HepG2 (cell line): ENCODE data around the gene RAD9A. TPM values are rescaled to one million over a fixed set of nuclear protein-coding genes. Genes with fewer than 3 reads are reported as not detected.

Experiments used
- BORCS8-MEF2B ChIP-seq: sonication (generic); formaldehyde crosslinking; IDR thresholded peaks from 2 replicates; pipeline ENCODE4 v1.8.0; 2022; ENCODE audit warnings: mild to moderate bottlenecking, missing genetic modification reagents
- EED ChIP-seq: sonication (generic); formaldehyde crosslinking; IDR thresholded peaks from 2 replicates; pipeline ENCODE4 v1.5.0; 2020; ENCODE audit warnings: mild to moderate bottlenecking, missing genetic modification reagents
- ELF3 ChIP-seq: IDR thresholded peaks from 2 replicates; pipeline ENCODE4 v1.6.1; 2016; ENCODE audit warnings: missing genetic modification reagents, missing compliant biosample characterization
- HIVEP1 ChIP-seq: sonication (generic); formaldehyde crosslinking; IDR thresholded peaks from 2 replicates; pipeline ENCODE4 v1.4.0; 2020; ENCODE audit warnings: mild to moderate bottlenecking, missing genetic modification reagents
- MAX ChIP-seq: IDR thresholded peaks from 2 replicates; pipeline ENCODE4 v1.6.1; 2012; ENCODE audit warnings: inconsistent platforms
- NFE2L2 ChIP-seq: fragments of 150-350 bp; IDR thresholded peaks from 2 replicates; pipeline ENCODE4 v1.6.1; 2014; ENCODE audit warnings: low read length
- NR2F6 ChIP-seq, 2 experiments: IDR thresholded peaks; 2 replicates each; pipeline ENCODE4 v1.6.1; 2016; ENCODE audit warnings: antibody characterized with exemption in 1 of 2, mild to moderate bottlenecking in 1 of 2
- RFX3 ChIP-seq: IDR thresholded peaks from 2 replicates; pipeline ENCODE4 v1.6.1; 2016; ENCODE audit warnings: missing biosample characterization, missing genetic modification reagents
- ZNF407 ChIP-seq: sonication (generic); formaldehyde crosslinking; IDR thresholded peaks from one replicate; pipeline ENCODE4 v1.5.1; 2020; ENCODE audit warnings: mild to moderate bottlenecking, missing genetic modification reagents; ENCODE audit errors: not compliant biosample characterization
- ZNF432 ChIP-seq: sonication (generic); formaldehyde crosslinking; IDR thresholded peaks from 2 replicates; pipeline ENCODE4 v1.5.0; 2020; ENCODE audit warnings: missing genetic modification reagents, mild to moderate bottlenecking, borderline replicate concordance
- ZNF572 ChIP-seq: sonication (generic); formaldehyde crosslinking; IDR thresholded peaks from 2 replicates; pipeline ENCODE4 v1.5.1; 2020; ENCODE audit warnings: mild to moderate bottlenecking, missing genetic modification reagents
- polyA plus RNA-seq, 8 experiments: library from polyadenylated mRNA; depleted of rRNA in 3 of 8; stranded (reverse) in 7 of 8; unstranded in 1 of 8; fragments of >200 nt; fragmentation: Illumina TruSeq in 4 of 8; extraction: Trizol in 4 of 8; gene quantifications; 2 replicates each; pipeline versions ENCODE4 v1.2.1 to v1.2.3, GENCODE V29; 2011 to 2016; ENCODE audit warnings: low read depth in 4 of 8, missing spikeins in 1 of 8, mixed read lengths in 1 of 8; ENCODE audit not compliant: insufficient read depth in 1 of 8
- total RNA-seq, 5 experiments: library from RNA; depleted of rRNA; stranded (reverse); fragments of >200 nt; fragmentation: Illumina TruSeq; extraction: Trizol; gene quantifications; 2 replicates each; pipeline ENCODE4 v1.2.3, GENCODE V29; 2016; ENCODE audit warnings: low read depth in 1 of 5
- TF ChIP-seq, protein P1 (sequence below): sonication (generic); formaldehyde crosslinking; IDR thresholded peaks from 2 replicates; pipeline ENCODE4 v1.4.0; 2020; ENCODE audit warnings: mild to moderate bottlenecking, missing genetic modification reagents
- TF ChIP-seq, protein P2 (sequence below): sonication (generic); formaldehyde crosslinking; IDR thresholded peaks from 2 replicates; pipeline ENCODE4 v1.5.0; 2020; ENCODE audit warnings: mild to moderate bottlenecking, missing genetic modification reagents

RAD9A gene
- total and polyA plus RNA-seq, 2 of the 13 experiments (the other 11 are each of a cell fraction or from before 2014, with no cell fraction given): 10.1 to 15.7 TPM

DNA sequence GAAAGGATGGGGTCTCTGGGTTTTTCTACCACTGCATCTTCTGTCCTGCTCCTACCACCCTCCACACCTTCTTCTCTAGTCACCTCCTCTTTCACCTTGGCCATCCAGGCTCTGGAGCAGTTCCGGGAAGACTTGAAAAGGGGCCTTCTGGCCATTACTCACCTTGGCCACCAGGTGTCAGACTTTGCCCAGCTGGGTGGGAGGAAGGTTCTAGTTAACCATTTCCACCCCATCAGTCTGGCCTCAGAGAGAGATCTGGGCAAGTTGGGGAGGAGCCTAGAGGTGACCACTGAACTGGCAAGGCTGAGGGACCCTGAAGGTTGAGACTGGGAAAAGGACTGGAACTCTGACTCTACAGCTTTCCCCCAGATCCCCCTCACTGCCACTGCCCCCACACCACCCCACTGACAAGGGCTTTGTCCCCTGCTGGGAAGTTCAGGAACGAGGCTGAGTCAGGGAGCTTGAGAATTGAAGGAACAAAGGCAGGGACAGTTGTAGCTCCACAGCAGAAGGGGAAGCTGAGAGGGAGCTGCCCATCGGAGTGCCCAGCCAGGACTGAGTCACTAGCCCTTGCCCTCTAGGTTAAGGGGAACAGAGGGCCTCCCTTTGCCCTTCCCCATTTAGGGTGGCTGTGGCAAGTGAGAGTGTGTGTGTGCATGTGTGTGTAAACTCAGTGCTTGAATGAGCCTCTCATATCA is 34.8 kb upstream of the RAD9A start (continued):
- TF ChIP-seq MAX (peak; percentile 37; the same call in 1 of the 2 replicates), ZNF407 (CRISPR knock-in tag) (no peak), ELF3 (peak; percentile 54; the same call in 1 of the 2 replicates), ZNF572 (CRISPR knock-in tag) (peak; percentile 74), NR2F6 (IDR thresholded peaks at IDR 0.05) (0 out of 2 replicates have a peak, but pooled peaks have one; percentile 13), NR2F6 (CRISPR knock-in tag; IDR thresholded peaks at IDR 0.05) (0 out of 2 replicates have a peak, but pooled peaks have one; percentile 12), NFE2L2 (no peak), RFX3 (CRISPR knock-in tag) (0 out of 2 replicates have a peak, but pooled peaks have one; percentile 17), HIVEP1 (CRISPR knock-in tag) (no peak), ZNF432 (CRISPR knock-in tag) (no peak), EED (no peak), BORCS8-MEF2B (peak; percentile 57; the same call in 1 of the 2 replicates)
- TF ChIP-seq, protein P1, sequence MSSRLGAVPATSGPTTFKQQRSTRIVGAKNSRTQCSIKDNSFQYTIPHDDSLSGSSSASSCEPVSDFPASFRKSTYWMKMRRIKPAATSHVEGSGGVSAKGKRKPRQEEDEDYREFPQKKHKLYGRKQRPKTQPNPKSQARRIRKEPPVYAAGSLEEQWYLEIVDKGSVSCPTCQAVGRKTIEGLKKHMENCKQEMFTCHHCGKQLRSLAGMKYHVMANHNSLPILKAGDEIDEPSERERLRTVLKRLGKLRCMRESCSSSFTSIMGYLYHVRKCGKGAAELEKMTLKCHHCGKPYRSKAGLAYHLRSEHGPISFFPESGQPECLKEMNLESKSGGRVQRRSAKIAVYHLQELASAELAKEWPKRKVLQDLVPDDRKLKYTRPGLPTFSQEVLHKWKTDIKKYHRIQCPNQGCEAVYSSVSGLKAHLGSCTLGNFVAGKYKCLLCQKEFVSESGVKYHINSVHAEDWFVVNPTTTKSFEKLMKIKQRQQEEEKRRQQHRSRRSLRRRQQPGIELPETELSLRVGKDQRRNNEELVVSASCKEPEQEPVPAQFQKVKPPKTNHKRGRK (CRISPR knock-in tag): no peak
- TF ChIP-seq, protein P2, sequence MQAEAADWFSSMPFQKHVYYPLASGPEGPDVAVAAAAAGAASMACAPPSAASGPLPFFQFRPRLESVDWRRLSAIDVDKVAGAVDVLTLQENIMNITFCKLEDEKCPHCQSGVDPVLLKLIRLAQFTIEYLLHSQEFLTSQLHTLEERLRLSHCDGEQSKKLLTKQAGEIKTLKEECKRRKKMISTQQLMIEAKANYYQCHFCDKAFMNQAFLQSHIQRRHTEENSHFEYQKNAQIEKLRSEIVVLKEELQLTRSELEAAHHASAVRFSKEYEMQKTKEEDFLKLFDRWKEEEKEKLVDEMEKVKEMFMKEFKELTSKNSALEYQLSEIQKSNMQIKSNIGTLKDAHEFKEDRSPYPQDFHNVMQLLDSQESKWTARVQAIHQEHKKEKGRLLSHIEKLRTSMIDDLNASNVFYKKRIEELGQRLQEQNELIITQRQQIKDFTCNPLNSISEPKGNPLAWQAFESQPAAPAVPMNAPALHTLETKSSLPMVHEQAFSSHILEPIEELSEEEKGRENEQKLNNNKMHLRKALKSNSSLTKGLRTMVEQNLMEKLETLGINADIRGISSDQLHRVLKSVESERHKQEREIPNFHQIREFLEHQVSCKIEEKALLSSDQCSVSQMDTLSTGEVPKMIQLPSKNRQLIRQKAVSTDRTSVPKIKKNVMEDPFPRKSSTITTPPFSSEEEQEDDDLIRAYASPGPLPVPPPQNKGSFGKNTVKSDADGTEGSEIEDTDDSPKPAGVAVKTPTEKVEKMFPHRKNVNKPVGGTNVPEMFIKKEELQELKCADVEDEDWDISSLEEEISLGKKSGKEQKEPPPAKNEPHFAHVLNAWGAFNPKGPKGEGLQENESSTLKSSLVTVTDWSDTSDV (CRISPR knock-in tag): no peak
